WERI-Rb-1 (cell line): ENCODE measurements around the gene KCNK2.

ENCODE experiments used
- DNase-seq: peaks from one replicate; pipeline ENCODE4 v3.0.0-alpha.2; 2020
- H3K27ac ChIP-seq: fragments of 250-450 bp; sonication (Bioruptor Pico); 2 replicates; pipeline ENCODE4 v1.5.1; 2020; ENCODE audit warnings: mild to moderate bottlenecking, moderate library complexity
- H3K27me3 ChIP-seq: fragments of 250-450 bp; sonication (Bioruptor Pico); 2 replicates; pipeline ENCODE4 v1.5.1; 2021; ENCODE audit warnings: mild to moderate bottlenecking, low read depth, moderate library complexity; ENCODE audit not compliant: insufficient read depth, severe bottlenecking
- H3K36me3 ChIP-seq: fragments of 250-450 bp; sonication (Bioruptor Pico); 2 replicates; pipeline ENCODE4 v1.5.1; 2020; ENCODE audit warnings: mild to moderate bottlenecking, moderate library complexity
- H3K4me3 ChIP-seq: 2 replicates; pipeline ENCODE4 v1.5.1; 2011; ENCODE audit warnings: low read depth, mild to moderate bottlenecking, control low read depth, low read length
- H3K9me3 ChIP-seq: fragments of 250-450 bp; sonication (Bioruptor Pico); 2 replicates; pipeline ENCODE4 v1.5.1; 2021; ENCODE audit warnings: mild to moderate bottlenecking, moderate library complexity; ENCODE audit not compliant: severe bottlenecking
- CTCF ChIP-seq: IDR thresholded peaks from 2 replicates; pipeline ENCODE4 v1.5.1; 2011; ENCODE audit warnings: low read depth, mild to moderate bottlenecking, control low read depth, inconsistent platforms, low read length

KCNK2 gene

GRCh38 chr1:215202868-215203267 is 120.3 kb downstream of the KCNK2 start:
- no peak for DNase-seq
- no peaks in the 10 kb centered on the region for H3K36me3 ChIP-seq
- TF ChIP-seq CTCF, result no peak
- no peak overlapping the region for H3K27ac ChIP-seq
- no peak overlapping the region for H3K4me3 ChIP-seq
- no peaks in the 10 kb centered on the region for H3K27me3 ChIP-seq
- no peaks in the 10 kb centered on the region for H3K9me3 ChIP-seq

- Histone ChIP-seq H3K4me3 (no peak overlapping the region), H3K36me3 (no peaks in the 10 kb centered on the region), H3K27me3 (no peaks in the 10 kb centered on the region), H3K27ac (no peak overlapping the region), H3K9me3 (no peaks in the 10 kb centered on the region)
- no peak for TF ChIP-seq CTCF
- DNase-seq, result no peak
These were observed 127.6 kb downstream of the KCNK2 start for GRCh38 chr1:215210167-215210566.

DNA sequence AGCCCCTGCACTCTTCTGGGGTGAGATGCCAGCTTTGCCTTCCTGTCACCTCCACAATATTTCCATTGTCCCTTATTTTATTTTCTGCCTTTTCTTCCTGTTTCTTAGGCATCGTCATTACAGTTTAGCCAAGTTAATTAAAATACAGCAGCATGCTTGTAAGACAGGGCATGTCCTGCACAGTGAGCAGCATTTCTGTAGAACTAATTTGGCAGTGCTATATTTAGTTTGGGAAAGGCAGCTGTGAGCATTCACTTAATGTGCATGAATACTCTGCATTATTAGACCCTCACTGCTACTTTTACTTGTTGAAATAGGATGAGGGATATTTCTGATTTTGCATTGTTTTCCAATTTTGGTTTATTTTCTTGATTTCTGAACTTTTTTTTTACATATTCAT is 133.3 kb downstream of the KCNK2 start:
- Histone ChIP-seq H3K27me3 (no peaks in the 10 kb centered on the region), H3K36me3 (no peaks in the 10 kb centered on the region), H3K27ac (no peak overlapping the region), H3K4me3 (no peak overlapping the region), H3K9me3 (no peaks in the 10 kb centered on the region)
- no peak for TF ChIP-seq CTCF
- no peak for DNase-seq

DNA sequence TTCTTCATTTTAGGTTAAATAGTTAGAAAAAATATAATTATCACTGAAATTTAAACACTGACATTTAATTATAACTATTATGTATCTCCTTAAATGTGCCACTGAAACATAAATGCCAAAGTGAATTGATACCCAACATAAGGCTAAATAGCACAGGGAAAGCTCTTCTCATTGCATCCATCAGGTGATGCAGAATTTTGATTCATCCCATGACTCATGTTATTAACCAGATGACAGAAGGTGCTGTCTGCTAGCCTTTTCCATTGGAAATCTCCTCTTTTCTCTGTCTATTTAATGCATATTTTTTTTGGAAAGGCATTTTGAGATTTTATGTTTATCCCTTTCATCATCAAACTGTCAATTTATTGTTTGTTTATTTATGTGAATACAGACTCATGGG is 136.8 kb downstream of the KCNK2 start:
- no peak for TF ChIP-seq CTCF
- H3K27ac ChIP-seq, result no peak overlapping the region
- H3K27me3 ChIP-seq, result no peaks in the 10 kb centered on the region
- no peak overlapping the region for H3K4me3 ChIP-seq
- no peaks in the 10 kb centered on the region for H3K9me3 ChIP-seq
- no peak for DNase-seq
- H3K36me3 ChIP-seq, result no peaks in the 10 kb centered on the region

GRCh38 chr1:215220346-215220745 is 137.8 kb downstream of the KCNK2 start:
- H3K9me3 ChIP-seq, result no peaks in the 10 kb centered on the region
- H3K27ac ChIP-seq, result no peak overlapping the region
- H3K27me3 ChIP-seq, result no peaks in the 10 kb centered on the region
- H3K36me3 ChIP-seq, result no peaks in the 10 kb centered on the region
- no peak overlapping the region for H3K4me3 ChIP-seq
- DNase-seq, result no peak
- TF ChIP-seq CTCF, result no peak

DNA sequence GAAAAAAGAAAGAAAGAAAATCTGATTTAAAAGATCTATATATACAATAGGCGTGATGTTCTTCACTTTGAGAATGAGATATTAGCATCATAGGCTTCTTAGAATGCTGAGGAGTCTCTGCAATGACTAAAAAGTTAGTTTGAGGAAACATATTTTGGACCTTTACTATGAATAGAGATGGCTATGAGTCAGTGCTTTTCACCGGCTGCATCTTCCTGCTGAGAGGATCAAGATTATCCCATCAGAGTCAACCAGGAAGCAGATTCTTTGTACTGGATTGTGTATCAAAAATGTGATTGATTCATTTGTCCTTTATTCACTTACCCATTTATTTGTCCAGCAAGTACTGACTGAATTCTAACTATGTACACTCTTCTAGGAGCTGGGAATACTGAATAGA is 144.2 kb downstream of the KCNK2 start:
- no peak for DNase-seq
- TF ChIP-seq CTCF, result no peak
- Histone ChIP-seq H3K36me3 (no peaks in the 10 kb centered on the region), H3K4me3 (no peak overlapping the region), H3K27ac (no peak overlapping the region), H3K27me3 (no peaks in the 10 kb centered on the region), H3K9me3 (no peaks in the 10 kb centered on the region)
